22Rv1 (cell line): ENCODE data around the gene EIF1AY.
A peak's percentile ranks its signal among the peaks of the same experiment; 100 is the strongest.

ENCODE experiments used
- ZFX ChIP-seq: fragments of 450-650 bp; IDR thresholded peaks from 2 replicates; pipeline ENCODE4 v1.6.1; 2017; ENCODE audit warnings: antibody characterized with exemption, borderline replicate concordance
- TF ChIP-seq, protein P1 (sequence below): fragments of 450-650 bp; IDR thresholded peaks from 2 replicates; pipeline ENCODE4 v1.5.1; 2017; ENCODE audit warnings: mild to moderate bottlenecking

DNA sequence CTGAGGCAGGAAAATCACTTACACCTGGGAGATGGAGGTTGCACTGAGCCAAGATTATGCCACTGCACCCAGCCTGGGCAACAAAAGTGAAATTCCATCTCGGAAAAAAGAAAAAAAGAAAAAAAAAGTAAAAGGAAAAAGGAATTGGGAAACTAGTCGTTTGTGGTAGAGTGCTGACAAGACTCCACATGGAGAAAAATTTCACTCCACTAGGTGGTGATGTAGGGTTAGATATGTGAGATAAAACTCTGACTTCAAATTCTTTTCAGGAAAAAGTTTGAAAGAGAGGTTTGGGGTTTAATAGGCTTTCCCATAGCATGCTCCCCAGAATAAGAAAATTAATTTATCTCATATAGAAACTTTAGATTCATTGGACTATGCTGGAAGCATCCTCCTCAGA, 16.9 kb upstream of the EIF1AY start:
- TF ChIP-seq, protein P1, sequence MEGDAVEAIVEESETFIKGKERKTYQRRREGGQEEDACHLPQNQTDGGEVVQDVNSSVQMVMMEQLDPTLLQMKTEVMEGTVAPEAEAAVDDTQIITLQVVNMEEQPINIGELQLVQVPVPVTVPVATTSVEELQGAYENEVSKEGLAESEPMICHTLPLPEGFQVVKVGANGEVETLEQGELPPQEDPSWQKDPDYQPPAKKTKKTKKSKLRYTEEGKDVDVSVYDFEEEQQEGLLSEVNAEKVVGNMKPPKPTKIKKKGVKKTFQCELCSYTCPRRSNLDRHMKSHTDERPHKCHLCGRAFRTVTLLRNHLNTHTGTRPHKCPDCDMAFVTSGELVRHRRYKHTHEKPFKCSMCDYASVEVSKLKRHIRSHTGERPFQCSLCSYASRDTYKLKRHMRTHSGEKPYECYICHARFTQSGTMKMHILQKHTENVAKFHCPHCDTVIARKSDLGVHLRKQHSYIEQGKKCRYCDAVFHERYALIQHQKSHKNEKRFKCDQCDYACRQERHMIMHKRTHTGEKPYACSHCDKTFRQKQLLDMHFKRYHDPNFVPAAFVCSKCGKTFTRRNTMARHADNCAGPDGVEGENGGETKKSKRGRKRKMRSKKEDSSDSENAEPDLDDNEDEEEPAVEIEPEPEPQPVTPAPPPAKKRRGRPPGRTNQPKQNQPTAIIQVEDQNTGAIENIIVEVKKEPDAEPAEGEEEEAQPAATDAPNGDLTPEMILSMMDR: peak; percentile 24
- no peak for TF ChIP-seq ZFX
